ENCODE results near the gene TTL. TPM values are rescaled to one million over a fixed set of nuclear protein-coding genes. Genes with fewer than 3 reads are reported as not detected.
"Not testable (repeated sequence)": the region's sequence is repeated elsewhere in the genome, so short reads cannot be mapped to it uniquely, and the experiment has no call there.

The TTL gene
- total RNA-seq, 1 experiment from 2014 or later: 31.4 TPM

DNA sequence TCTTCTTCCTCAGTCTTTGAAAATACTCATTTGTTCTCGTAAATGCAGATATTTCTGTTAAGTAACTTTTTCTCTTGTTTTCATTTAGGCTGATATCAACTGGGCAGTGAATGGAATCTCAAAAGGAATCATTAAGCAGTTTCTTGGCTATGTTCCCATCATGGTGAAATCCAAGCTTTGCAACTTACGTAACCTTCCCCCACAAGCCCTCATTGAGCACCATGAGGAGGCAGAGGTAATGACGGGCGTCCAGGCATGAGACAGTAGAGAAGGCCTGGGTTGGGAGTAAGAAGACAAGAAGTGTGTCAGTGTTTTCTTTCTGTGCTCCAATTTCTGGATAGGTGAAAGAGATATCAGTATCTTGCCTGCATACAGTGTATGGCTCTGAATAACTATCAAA lies 65.4 kb downstream of the TTL start:
- TF ChIP-seq, protein P1, sequence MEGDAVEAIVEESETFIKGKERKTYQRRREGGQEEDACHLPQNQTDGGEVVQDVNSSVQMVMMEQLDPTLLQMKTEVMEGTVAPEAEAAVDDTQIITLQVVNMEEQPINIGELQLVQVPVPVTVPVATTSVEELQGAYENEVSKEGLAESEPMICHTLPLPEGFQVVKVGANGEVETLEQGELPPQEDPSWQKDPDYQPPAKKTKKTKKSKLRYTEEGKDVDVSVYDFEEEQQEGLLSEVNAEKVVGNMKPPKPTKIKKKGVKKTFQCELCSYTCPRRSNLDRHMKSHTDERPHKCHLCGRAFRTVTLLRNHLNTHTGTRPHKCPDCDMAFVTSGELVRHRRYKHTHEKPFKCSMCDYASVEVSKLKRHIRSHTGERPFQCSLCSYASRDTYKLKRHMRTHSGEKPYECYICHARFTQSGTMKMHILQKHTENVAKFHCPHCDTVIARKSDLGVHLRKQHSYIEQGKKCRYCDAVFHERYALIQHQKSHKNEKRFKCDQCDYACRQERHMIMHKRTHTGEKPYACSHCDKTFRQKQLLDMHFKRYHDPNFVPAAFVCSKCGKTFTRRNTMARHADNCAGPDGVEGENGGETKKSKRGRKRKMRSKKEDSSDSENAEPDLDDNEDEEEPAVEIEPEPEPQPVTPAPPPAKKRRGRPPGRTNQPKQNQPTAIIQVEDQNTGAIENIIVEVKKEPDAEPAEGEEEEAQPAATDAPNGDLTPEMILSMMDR (conservative IDR thresholded peaks at IDR 0.05; ENCODE audit: low read depth, low read length): no peak
- H3K9ac ChIP-seq (ENCODE audit: low read length): no peak overlapping the region
- no peak overlapping the region for H3K27ac ChIP-seq (ENCODE audit: low read length)
- no peaks in the 10 kb centered on the region for H3F3A ChIP-seq (ENCODE audit: low read length, unreplicated experiment)
- ATAC-seq: no peak
- no peak overlapping the region for H3K4me2 ChIP-seq (ENCODE audit: low read length)
- H3K36me3 ChIP-seq (ENCODE audit: low read depth, low read length): peaks cover 56% of the 10 kb centered on the region
- no peaks in the 10 kb centered on the region for H3K9me3 ChIP-seq (ENCODE audit: low read length)
- no peaks in the 10 kb centered on the region for H3K27me3 ChIP-seq (ENCODE audit: low read length)
- DNase-seq: no peak
- no TSS peak for BruUV-seq (replicated peaks)
- no peak overlapping the region for H3K4me3 ChIP-seq (ENCODE audit: low read length)
- H2AFZ ChIP-seq (ENCODE audit: low read length): no peak overlapping the region
- peaks cover 8% of the 10 kb centered on the region for H3K4me1 ChIP-seq (ENCODE audit: insufficient read depth, low read length)
- ChIA-PET POLR2A (ENCODE audit: unreplicated experiment) (no interaction called here), CTCF (no interaction called here)
- H4K20me1 ChIP-seq (ENCODE audit: low read length): peaks cover 26% of the 10 kb centered on the region
- H3K9me2 ChIP-seq (replicated peaks; ENCODE audit: low read length): no peaks in the 10 kb centered on the region
- H3K79me2 ChIP-seq (ENCODE audit: low read length): peaks cover 73% of the 10 kb centered on the region
- intact Hi-C loops (cut with micrococcal nuclease): no loop called here

DNA sequence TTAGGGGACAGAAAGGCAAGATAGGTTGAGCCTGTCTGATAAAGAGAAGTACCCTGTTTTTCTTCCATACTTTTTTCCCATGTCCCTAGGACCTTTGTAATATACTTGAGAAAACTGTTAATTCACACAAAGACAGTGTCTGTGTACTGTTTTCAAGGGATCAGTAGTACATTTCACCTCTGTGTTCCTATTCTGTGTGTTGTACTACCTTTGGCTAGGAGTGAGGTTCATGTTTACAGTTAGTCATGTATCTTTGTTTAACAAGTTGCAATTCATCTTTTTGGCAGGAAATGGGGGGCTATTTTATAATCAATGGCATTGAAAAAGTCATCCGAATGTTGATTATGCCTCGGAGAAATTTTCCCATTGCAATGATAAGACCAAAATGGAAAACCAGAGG lies 67.0 kb downstream of the TTL start:
- Histone ChIP-seq H3K4me3 (ENCODE audit: low read length) (no peak overlapping the region), H3F3A (ENCODE audit: low read length, unreplicated experiment) (no peaks in the 10 kb centered on the region), H4K20me1 (ENCODE audit: low read length) (peaks cover 18% of the 10 kb centered on the region), H3K27ac (ENCODE audit: low read length) (no peak overlapping the region), H3K4me2 (ENCODE audit: low read length) (no peak overlapping the region), H2AFZ (ENCODE audit: low read length) (no peak overlapping the region), H3K9ac (ENCODE audit: low read length) (no peak overlapping the region), H3K9me2 (replicated peaks; ENCODE audit: low read length) (no peaks in the 10 kb centered on the region), H3K4me1 (ENCODE audit: insufficient read depth, low read length) (peaks cover 8% of the 10 kb centered on the region), H3K9me3 (ENCODE audit: low read length) (no peaks in the 10 kb centered on the region), H3K79me2 (ENCODE audit: low read length) (peaks cover 57% of the 10 kb centered on the region), H3K36me3 (ENCODE audit: low read depth, low read length) (peaks cover 71% of the 10 kb centered on the region), H3K27me3 (ENCODE audit: low read length) (no peaks in the 10 kb centered on the region)
- ATAC-seq (no peak), DNase-seq (no peak)
- intact Hi-C loops (cut with micrococcal nuclease): no loop called here
- ChIA-PET CTCF (no interaction called here), POLR2A (ENCODE audit: unreplicated experiment) (no interaction called here)
- TF ChIP-seq, protein P1 (conservative IDR thresholded peaks at IDR 0.05; ENCODE audit: low read depth, low read length): no peak
- no peak for TF ChIP-seq EZH2phosphoT487 (IDR thresholded peaks at IDR 0.05; ENCODE audit: borderline replicate concordance, low read length)
- BruUV-seq (replicated peaks): no TSS peak

DNA sequence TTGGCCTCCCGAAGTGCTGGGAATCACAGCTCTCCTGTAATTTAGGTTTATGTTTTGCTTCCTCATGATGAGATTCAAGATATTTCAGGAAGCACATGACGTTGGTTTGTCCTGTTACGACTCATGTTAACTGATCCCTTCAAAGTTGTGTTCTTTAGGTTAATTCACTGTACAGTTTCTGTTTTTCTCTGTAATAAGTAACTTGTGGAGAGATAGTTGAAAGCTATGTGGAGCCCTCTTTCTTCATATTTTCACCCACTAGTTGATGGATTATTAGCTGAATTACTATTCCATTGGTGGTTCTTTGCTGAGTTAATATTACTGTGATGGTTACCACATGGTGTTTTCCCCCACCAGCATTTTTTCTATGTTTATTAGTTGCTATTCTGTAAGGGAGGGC lies 84.1 kb downstream of the TTL start:
- no peak overlapping the region for H2AFZ ChIP-seq (ENCODE audit: low read length)
- TF ChIP-seq EZH2phosphoT487 (IDR thresholded peaks at IDR 0.05; ENCODE audit: borderline replicate concordance, low read length) (no peak), EZH2 (IDR thresholded peaks at IDR 0.05; ENCODE audit: low read length, unreplicated experiment) (no peak)
- TF ChIP-seq, protein P1 (conservative IDR thresholded peaks at IDR 0.05; ENCODE audit: low read depth, low read length): no peak
- intact Hi-C loops (cut with micrococcal nuclease): no loop called here
- CTCF ChIA-PET: no interaction called here
- no peak for ATAC-seq
- H3K36me3 ChIP-seq (ENCODE audit: low read depth, low read length): peaks cover 64% of the 10 kb centered on the region
- no TSS peak for BruUV-seq (replicated peaks)
- POLR2A ChIA-PET (ENCODE audit: unreplicated experiment): no interaction called here
- H3K9me3 ChIP-seq (ENCODE audit: low read length): no peaks in the 10 kb centered on the region
- no peaks in the 10 kb centered on the region for H3K27me3 ChIP-seq (ENCODE audit: low read length)
- no peaks in the 10 kb centered on the region for H3K9me2 ChIP-seq (replicated peaks; ENCODE audit: low read length)
- no peak overlapping the region for H3K4me2 ChIP-seq (ENCODE audit: low read length)
- H3K79me2 ChIP-seq (ENCODE audit: low read length): no peaks in the 10 kb centered on the region
- DNase-seq: no peak
- H3K27ac ChIP-seq (ENCODE audit: low read length): no peak overlapping the region
- H4K20me1 ChIP-seq (ENCODE audit: low read length): no peaks in the 10 kb centered on the region
- H3K9ac ChIP-seq (ENCODE audit: low read length): no peak overlapping the region
- no peaks in the 10 kb centered on the region for H3F3A ChIP-seq (ENCODE audit: low read length, unreplicated experiment)
- no peaks in the 10 kb centered on the region for H3K4me1 ChIP-seq (ENCODE audit: insufficient read depth, low read length)
- H3K4me3 ChIP-seq (ENCODE audit: low read length): no peak overlapping the region

DNA sequence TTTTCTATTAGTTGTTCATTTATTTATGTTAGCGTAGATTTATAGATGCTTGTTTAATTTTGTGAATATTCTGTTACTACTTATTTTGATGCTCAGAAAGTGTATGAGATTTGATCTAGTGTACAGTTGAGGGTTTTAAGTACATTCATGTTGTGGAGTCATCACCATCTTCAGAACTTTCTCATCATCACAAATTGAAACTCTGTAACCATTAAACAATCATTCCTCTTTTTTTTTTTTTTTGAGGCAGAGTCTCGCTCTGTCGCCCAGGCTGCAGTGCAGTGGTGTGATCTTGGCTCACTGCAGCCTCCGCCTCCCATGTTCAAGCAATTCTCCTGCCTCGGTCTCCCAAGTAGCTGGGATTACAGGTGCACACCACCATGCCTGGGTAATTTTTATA lies 84.6 kb downstream of the TTL start:
- H3K27ac ChIP-seq (ENCODE audit: low read length); H3K4me2 ChIP-seq (ENCODE audit: low read length); H3K4me3 ChIP-seq (ENCODE audit: low read length); H3K9ac ChIP-seq (ENCODE audit: low read length); DNase-seq; H3K9me3 ChIP-seq (ENCODE audit: low read length); ATAC-seq; H3F3A ChIP-seq (ENCODE audit: low read length, unreplicated experiment); H4K20me1 ChIP-seq (ENCODE audit: low read length); H3K79me2 ChIP-seq (ENCODE audit: low read length); H3K4me1 ChIP-seq (ENCODE audit: insufficient read depth, low read length); POLR2A ChIA-PET (ENCODE audit: unreplicated experiment); intact Hi-C loops (cut with micrococcal nuclease); H3K9me2 ChIP-seq (replicated peaks; ENCODE audit: low read length); H3K27me3 ChIP-seq (ENCODE audit: low read length); H2AFZ ChIP-seq (ENCODE audit: low read length); CTCF ChIA-PET; BruUV-seq (replicated peaks): not testable (repeated sequence)
- peaks cover 64% of the 10 kb centered on the region for H3K36me3 ChIP-seq (ENCODE audit: low read depth, low read length)
